ENCODE measurements around the gene WDR54. TPM values are rescaled to one million over a fixed set of nuclear protein-coding genes. Genes with fewer than 3 reads are reported as not detected.

Gene WDR54
- total RNA-seq, 4 donors from 2014 or later = 2.1 to 8.1 (median 5.8) TPM

DNA sequence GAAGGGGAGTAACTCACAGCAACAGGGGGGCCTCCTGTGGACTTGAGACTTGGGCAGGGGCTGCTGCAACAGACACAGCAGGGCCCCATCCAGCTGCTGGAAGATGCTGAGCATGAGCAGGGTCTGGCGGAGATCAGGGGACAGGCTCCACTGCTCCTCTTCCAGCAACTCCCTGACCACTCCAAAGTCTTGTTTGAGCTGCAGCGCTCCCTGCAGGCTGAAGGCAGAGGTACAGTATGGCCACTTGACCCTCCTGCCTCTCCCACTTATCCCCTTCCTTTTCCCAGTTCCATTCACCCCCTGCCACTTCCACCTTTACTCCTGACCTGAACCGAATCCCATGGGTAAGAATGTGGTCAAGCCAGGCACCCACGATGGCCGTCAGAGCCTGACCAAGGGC, 53.4 kb downstream of the WDR54 start:
- TF ChIP-seq, protein P1, sequence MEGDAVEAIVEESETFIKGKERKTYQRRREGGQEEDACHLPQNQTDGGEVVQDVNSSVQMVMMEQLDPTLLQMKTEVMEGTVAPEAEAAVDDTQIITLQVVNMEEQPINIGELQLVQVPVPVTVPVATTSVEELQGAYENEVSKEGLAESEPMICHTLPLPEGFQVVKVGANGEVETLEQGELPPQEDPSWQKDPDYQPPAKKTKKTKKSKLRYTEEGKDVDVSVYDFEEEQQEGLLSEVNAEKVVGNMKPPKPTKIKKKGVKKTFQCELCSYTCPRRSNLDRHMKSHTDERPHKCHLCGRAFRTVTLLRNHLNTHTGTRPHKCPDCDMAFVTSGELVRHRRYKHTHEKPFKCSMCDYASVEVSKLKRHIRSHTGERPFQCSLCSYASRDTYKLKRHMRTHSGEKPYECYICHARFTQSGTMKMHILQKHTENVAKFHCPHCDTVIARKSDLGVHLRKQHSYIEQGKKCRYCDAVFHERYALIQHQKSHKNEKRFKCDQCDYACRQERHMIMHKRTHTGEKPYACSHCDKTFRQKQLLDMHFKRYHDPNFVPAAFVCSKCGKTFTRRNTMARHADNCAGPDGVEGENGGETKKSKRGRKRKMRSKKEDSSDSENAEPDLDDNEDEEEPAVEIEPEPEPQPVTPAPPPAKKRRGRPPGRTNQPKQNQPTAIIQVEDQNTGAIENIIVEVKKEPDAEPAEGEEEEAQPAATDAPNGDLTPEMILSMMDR (IDR thresholded peaks at IDR 0.05; ENCODE audit: low read depth) = no peak

Other genes starting within 250 kb of the WDR54 start
- gene MOB1A, start 242.9 kb upstream of the WDR54 start, total RNA-seq = 100 to 1,000 TPM in 3 of 4 donors, 10 to 100 TPM in 1; 70.6 to 121 (median 108) TPM
- 10 to 100 TPM; 40.7 to 96.4 (median 70.0) TPM for gene MTHFD2, start 223.1 kb upstream of the WDR54 start, total RNA-seq
- gene SLC4A5, start 78.3 kb upstream of the WDR54 start, total RNA-seq = 1 to 10 TPM; 2.2 to 8.7 (median 5.1) TPM
- 100 to 1,000 TPM in 2 of 4 donors, 10 to 100 TPM in 2; 78.7 to 131 (median 100) TPM for gene DCTN1, start 41.4 kb upstream of the WDR54 start, total RNA-seq
- gene C2orf81, start 111 bp upstream of the WDR54 start, total RNA-seq = 1 to 10 TPM in 1 of 4 donors, under 1 TPM in 1, not detected in 2; 0.88 to 1.4 TPM
- gene RTKN, start 20.2 kb downstream of the WDR54 start, total RNA-seq = 10 to 100 TPM in 1 of 4 donors, 1 to 10 TPM in 3; 1.8 to 11.2 (median 8.2) TPM
- 10 to 100 TPM in 2 of 4 donors, 1 to 10 TPM in 1, under 1 TPM in 1; 0.65 to 29.4 (median 12.4) TPM for gene INO80B, start 33.4 kb downstream of the WDR54 start, total RNA-seq
- 10 to 100 TPM; 18.9 to 55.3 (median 47.8) TPM for gene WBP1, start 36.7 kb downstream of the WDR54 start, total RNA-seq
- 10 to 100 TPM; 16.5 to 41.3 (median 29.0) TPM for gene MOGS, start 43.7 kb downstream of the WDR54 start, total RNA-seq
- 10 to 100 TPM; 31.3 to 41.8 (median 33.5) TPM for gene MRPL53, start 51.0 kb downstream of the WDR54 start, total RNA-seq
- gene CCDC142, start 61.3 kb downstream of the WDR54 start, total RNA-seq = 10 to 100 TPM; 10.4 to 30.0 (median 16.8) TPM
- 10 to 100 TPM; 13.0 to 34.9 (median 25.5) TPM for gene TTC31, start 61.4 kb downstream of the WDR54 start, total RNA-seq
- gene LBX2, start 77.9 kb downstream of the WDR54 start, total RNA-seq = 1 to 10 TPM in 3 of 4 donors, not detected in 1; 2.9 to 4.4 (median 4.1) TPM
- gene PCGF1, start 86.0 kb downstream of the WDR54 start, total RNA-seq = 10 to 100 TPM in 2 of 4 donors, 1 to 10 TPM in 2; 6.4 to 17.8 (median 10.8) TPM
- gene TLX2, start 92.7 kb downstream of the WDR54 start, total RNA-seq = not detected
- not detected for gene DQX1, start 104.5 kb downstream of the WDR54 start, total RNA-seq
- gene AUP1, start 108.0 kb downstream of the WDR54 start, total RNA-seq = 100 to 1,000 TPM in 3 of 4 donors, 10 to 100 TPM in 1; 96.9 to 109 (median 102) TPM
- 10 to 100 TPM; 15.2 to 43.8 (median 42.9) TPM for gene HTRA2, start 108.2 kb downstream of the WDR54 start, total RNA-seq
- 10 to 100 TPM in 2 of 4 donors, 1 to 10 TPM in 2; 5.2 to 22.4 (median 9.2) TPM for gene LOXL3, start 132.2 kb downstream of the WDR54 start, total RNA-seq
- 10 to 100 TPM; 11.1 to 50.2 (median 42.7) TPM for gene DOK1, start 133.0 kb downstream of the WDR54 start, total RNA-seq
- 1 to 10 TPM in 3 of 4 donors, under 1 TPM in 1; 0.33 to 3.9 (median 2.0) TPM for gene M1AP, start 226.6 kb downstream of the WDR54 start, total RNA-seq
- 1 to 10 TPM; 3.4 to 8.5 (median 3.6) TPM for gene SEMA4F, start 232.5 kb downstream of the WDR54 start, total RNA-seq